ENCODE results near the gene MB21D2.

- TF ChIP-seq CTCF (IDR thresholded peaks at IDR 0.05) (no peak), EP300 (IDR thresholded peaks at IDR 0.05) (no peak), POLR2A (IDR thresholded peaks at IDR 0.05) (no peak)
Measured at GRCh38 chr3:192890347-192891335, 27.0 kb downstream of the MB21D2 start.
